Activated CD4-positive, alpha-beta T cell treated with anti-CD3 and anti-CD28 coated beads, Interleukin-2, amount 10 ng/mL, durations not matched to agents 7 days and 5 days (primary cell): ENCODE measurements around the gene CKB. TPM values are rescaled to one million over a fixed set of nuclear protein-coding genes. Genes with fewer than 3 reads are reported as not detected.

Experiments used
- CTCF ChIA-PET: fragments of 350-600 bp; sonication (Branson Sonifier 250); formaldehyde crosslinking; loops from one replicate; lab custom pipeline; 2021; ENCODE audit warnings: antibody characterized with exemption; lab: Charles Lee
- POLR2A ChIA-PET: fragments of 350-600 bp; sonication (Branson Sonifier 250); formaldehyde crosslinking; loops from one replicate; lab custom pipeline; 2021; ENCODE audit warnings: antibody characterized with exemption; lab: Charles Lee
- DNase-seq: peaks from one replicate; pipeline ENCODE4 v3.0.0-alpha.2; 2020
- H3K27ac Mint-ChIP-seq: one replicate; pipeline ENCODE4 v1.8.0; 2021; ENCODE audit warnings: mild to moderate bottlenecking, moderate library complexity, mixed read lengths
- H3K27me3 Mint-ChIP-seq: one replicate; pipeline ENCODE4 v1.8.0; 2021; ENCODE audit warnings: mixed read lengths
- H3K36me3 Mint-ChIP-seq: one replicate; pipeline ENCODE4 v1.8.0; 2021; ENCODE audit warnings: low read depth, mixed read lengths
- H3K4me1 Mint-ChIP-seq: one replicate; pipeline ENCODE4 v1.8.0; 2021; ENCODE audit warnings: mixed read lengths
- H3K4me3 Mint-ChIP-seq: one replicate; pipeline ENCODE4 v1.8.0; 2021; ENCODE audit warnings: mild to moderate bottlenecking, moderate library complexity, mixed read lengths
- H3K9me3 Mint-ChIP-seq: one replicate; pipeline ENCODE4 v1.8.0; 2021; ENCODE audit warnings: mixed read lengths
- total RNA-seq, 2 experiments: library from RNA; stranded (reverse); gene quantifications; one replicate each; pipeline ENCODE4 v1.2.3, GENCODE V29; 2021

CKB gene
- total RNA-seq, 2 experiments from 2014 or later, result 0.52 to 0.67 TPM

GRCh38 chr14:103547941-103548462 is 25.4 kb upstream of the CKB start:
- no peak overlapping the region for H3K27ac Mint-ChIP-seq
- H3K27me3 Mint-ChIP-seq, result no peaks in the 10 kb centered on the region
- H3K36me3 Mint-ChIP-seq, result no peaks in the 10 kb centered on the region
- no peak overlapping the region for H3K4me3 Mint-ChIP-seq
- ChIA-PET CTCF (interaction anchor here (0.9 to 2.2 kb wide), 4 partner anchors 9 to 29 kb away, joined by 3 to 15 read pairs (median 5); no protein-coding TSS in a partner anchor), POLR2A (no interaction called here)
- no peak for DNase-seq
- no peaks in the 10 kb centered on the region for H3K9me3 Mint-ChIP-seq
- H3K4me1 Mint-ChIP-seq, result no peaks in the 10 kb centered on the region

GRCh38 chr14:103547455-103547940 is 24.9 kb upstream of the CKB start:
- Mint-ChIP-seq H3K4me3 (no peak overlapping the region), H3K27ac (no peak overlapping the region), H3K36me3 (no peaks in the 10 kb centered on the region), H3K27me3 (no peaks in the 10 kb centered on the region), H3K9me3 (no peaks in the 10 kb centered on the region), H3K4me1 (no peaks in the 10 kb centered on the region)
- ChIA-PET POLR2A (no interaction called here), CTCF (interaction anchor here (0.6 to 2.2 kb wide), 7 partner anchors 8 to 54 kb away, joined by 3 to 15 read pairs (median 5); partner anchors contain the start of gene CKB)
- DNase-seq, result no peak

GRCh38 chr14:103546652-103547454 is 24.2 kb upstream of the CKB start:
- CTCF ChIA-PET, result interaction anchor here (0.6 to 2.2 kb wide), 9 partner anchors 8 to 54 kb away, joined by 3 to 15 read pairs (median 6); partner anchors contain the start of gene CKB
- POLR2A ChIA-PET, result no interaction called here
- no peaks in the 10 kb centered on the region for H3K4me1 Mint-ChIP-seq
- no peak overlapping the region for H3K4me3 Mint-ChIP-seq
- no peaks in the 10 kb centered on the region for H3K27me3 Mint-ChIP-seq
- H3K27ac Mint-ChIP-seq, result no peak overlapping the region
- no peaks in the 10 kb centered on the region for H3K9me3 Mint-ChIP-seq
- H3K36me3 Mint-ChIP-seq, result no peaks in the 10 kb centered on the region
- peak; percentile 76 for DNase-seq

GRCh38 chr14:103545915-103546651 is 23.5 kb upstream of the CKB start:
- H3K36me3 Mint-ChIP-seq, result no peaks in the 10 kb centered on the region
- DNase-seq, result no peak
- ChIA-PET POLR2A (no interaction called here), CTCF (interaction anchor here (1.2 to 2.2 kb wide), 5 partner anchors 13 to 27 kb away, joined by 3 to 15 read pairs (median 7); partner anchors contain the start of gene CKB)
- H3K27ac Mint-ChIP-seq, result no peak overlapping the region
- H3K27me3 Mint-ChIP-seq, result no peaks in the 10 kb centered on the region
- no peaks in the 10 kb centered on the region for H3K4me1 Mint-ChIP-seq
- no peak overlapping the region for H3K4me3 Mint-ChIP-seq
- H3K9me3 Mint-ChIP-seq, result no peaks in the 10 kb centered on the region

GRCh38 chr14:103545219-103545914 is 22.7 kb upstream of the CKB start:
- Mint-ChIP-seq H3K9me3 (no peaks in the 10 kb centered on the region), H3K27ac (no peak overlapping the region), H3K4me1 (no peaks in the 10 kb centered on the region), H3K27me3 (no peaks in the 10 kb centered on the region), H3K36me3 (no peaks in the 10 kb centered on the region), H3K4me3 (no peak overlapping the region)
- CTCF ChIA-PET, result interaction anchor here (1.2 to 2.0 kb wide), 3 partner anchors 15 to 27 kb away, joined by 6 to 7 read pairs (median 7); no protein-coding TSS in a partner anchor
- POLR2A ChIA-PET, result no interaction called here
- DNase-seq, result no peak

GRCh38 chr14:103544388-103545218 is 22.0 kb upstream of the CKB start:
- DNase-seq, result no peak
- no peaks in the 10 kb centered on the region for H3K27me3 Mint-ChIP-seq
- no peaks in the 10 kb centered on the region for H3K9me3 Mint-ChIP-seq
- ChIA-PET POLR2A (no interaction called here), CTCF (interaction anchor here (1.6 to 2.0 kb wide), 2 partner anchors 17 to 26 kb away, joined by 4 to 7 read pairs; no protein-coding TSS in a partner anchor)
- no peaks in the 10 kb centered on the region for H3K36me3 Mint-ChIP-seq
- no peak overlapping the region for H3K27ac Mint-ChIP-seq
- no peak overlapping the region for H3K4me3 Mint-ChIP-seq
- H3K4me1 Mint-ChIP-seq, result no peaks in the 10 kb centered on the region

GRCh38 chr14:103543721-103544387 is 21.2 kb upstream of the CKB start:
- no peak for DNase-seq
- Mint-ChIP-seq H3K4me1 (no peaks in the 10 kb centered on the region), H3K27ac (no peak overlapping the region), H3K27me3 (no peaks in the 10 kb centered on the region), H3K36me3 (no peaks in the 10 kb centered on the region), H3K9me3 (no peaks in the 10 kb centered on the region), H3K4me3 (no peak overlapping the region)
- ChIA-PET CTCF (interaction anchor here (1.6 kb wide), 1 partner anchor 25 kb away, joined by 4 read pairs; no protein-coding TSS in a partner anchor), POLR2A (no interaction called here)

GRCh38 chr14:103543140-103543539 is 20.5 kb upstream of the CKB start:
- Mint-ChIP-seq H3K4me1 (no peaks in the 10 kb centered on the region), H3K4me3 (no peak overlapping the region), H3K27me3 (no peaks in the 10 kb centered on the region), H3K9me3 (no peaks in the 10 kb centered on the region), H3K36me3 (no peaks in the 10 kb centered on the region), H3K27ac (no peak overlapping the region)
- ChIA-PET CTCF (interaction anchor here (0.6 to 1.6 kb wide), 2 partner anchors 21 to 25 kb away, joined by 3 to 4 read pairs; no protein-coding TSS in a partner anchor), POLR2A (no interaction called here)
- no peak for DNase-seq

GRCh38 chr14:103542605-103543088 is 20.0 kb upstream of the CKB start:
- no peak for DNase-seq
- POLR2A ChIA-PET, result no interaction called here
- Mint-ChIP-seq H3K4me1 (no peaks in the 10 kb centered on the region), H3K27me3 (no peaks in the 10 kb centered on the region), H3K4me3 (no peak overlapping the region), H3K36me3 (no peaks in the 10 kb centered on the region), H3K9me3 (no peaks in the 10 kb centered on the region), H3K27ac (no peak overlapping the region)
- CTCF ChIA-PET, result interaction anchor here (0.6 to 1.6 kb wide), 2 partner anchors 21 to 24 kb away, joined by 3 to 4 read pairs; no protein-coding TSS in a partner anchor

- Mint-ChIP-seq H3K4me3 (no peak overlapping the region), H3K27me3 (no peaks in the 10 kb centered on the region), H3K36me3 (no peaks in the 10 kb centered on the region), H3K27ac (no peak overlapping the region), H3K4me1 (no peaks in the 10 kb centered on the region), H3K9me3 (no peaks in the 10 kb centered on the region)
- CTCF ChIA-PET, result interaction anchor here (1.1 kb wide), 1 partner anchor 22 kb away, joined by 3 read pairs; no protein-coding TSS in a partner anchor
- no peak for DNase-seq
- POLR2A ChIA-PET, result no interaction called here
Measured at GRCh38 chr14:103541709-103542604, 19.3 kb upstream of the CKB start.
